T-helper 2 cell treated with Interferon-gamma antibody and Interleukin-4, amounts not matched to agents 5 μg/mL and 100 μg/mL, for 36 hours (primary cell): Measurements from ENCODE around the gene ASS1.

Experiments used
- DNase-seq: peaks from one replicate; pipeline ENCODE4 v3.0.0; 2021; ENCODE audit warnings: low spot score
- H3K27ac Mint-ChIP-seq: one replicate; pipeline ENCODE4 v1.8.0; 2021; ENCODE audit warnings: mild to moderate bottlenecking, mixed read lengths
- H3K27me3 Mint-ChIP-seq: one replicate; pipeline ENCODE4 v1.8.0; 2021; ENCODE audit warnings: low read depth, mixed read lengths
- H3K36me3 Mint-ChIP-seq: one replicate; pipeline ENCODE4 v1.8.0; 2021; ENCODE audit warnings: low read depth, mixed read lengths
- H3K4me1 Mint-ChIP-seq: one replicate; pipeline ENCODE4 v1.8.0; 2021; ENCODE audit warnings: low read depth, mixed read lengths
- H3K4me3 Mint-ChIP-seq: one replicate; pipeline ENCODE4 v1.8.0; 2022; ENCODE audit warnings: mild to moderate bottlenecking, moderate library complexity, mixed read lengths
- H3K9me3 Mint-ChIP-seq: one replicate; pipeline ENCODE4 v1.8.0; 2021; ENCODE audit warnings: mixed read lengths

The ASS1 gene

GRCh38 chr9:130518943-130519799 lies 74.4 kb downstream of the ASS1 start:
- Mint-ChIP-seq H3K27me3 (no peaks in the 10 kb centered on the region), H3K36me3 (no peaks in the 10 kb centered on the region), H3K9me3 (no peaks in the 10 kb centered on the region), H3K4me3 (no peak overlapping the region), H3K27ac (no peak overlapping the region), H3K4me1 (no peaks in the 10 kb centered on the region)
- DNase-seq: no peak

- Mint-ChIP-seq H3K36me3 (no peaks in the 10 kb centered on the region), H3K9me3 (no peaks in the 10 kb centered on the region), H3K4me1 (no peaks in the 10 kb centered on the region), H3K27me3 (no peaks in the 10 kb centered on the region), H3K27ac (no peak overlapping the region), H3K4me3 (no peak overlapping the region)
- DNase-seq: no peak
Measured at GRCh38 chr9:130519927-130520326, 75.2 kb downstream of the ASS1 start.

GRCh38 chr9:130521715-130522114 lies 77.0 kb downstream of the ASS1 start:
- H3K4me3 Mint-ChIP-seq: no peak overlapping the region
- no peaks in the 10 kb centered on the region for H3K4me1 Mint-ChIP-seq
- H3K9me3 Mint-ChIP-seq: no peaks in the 10 kb centered on the region
- no peaks in the 10 kb centered on the region for H3K27me3 Mint-ChIP-seq
- DNase-seq: no peak
- no peak overlapping the region for H3K27ac Mint-ChIP-seq
- no peaks in the 10 kb centered on the region for H3K36me3 Mint-ChIP-seq

GRCh38 chr9:130522233-130522808 lies 77.6 kb downstream of the ASS1 start:
- no peaks in the 10 kb centered on the region for H3K4me1 Mint-ChIP-seq
- no peak overlapping the region for H3K27ac Mint-ChIP-seq
- no peak overlapping the region for H3K4me3 Mint-ChIP-seq
- DNase-seq: no peak
- no peaks in the 10 kb centered on the region for H3K36me3 Mint-ChIP-seq
- H3K9me3 Mint-ChIP-seq: no peaks in the 10 kb centered on the region
- H3K27me3 Mint-ChIP-seq: no peaks in the 10 kb centered on the region

GRCh38 chr9:130523921-130524320 lies 79.2 kb downstream of the ASS1 start:
- no peaks in the 10 kb centered on the region for H3K4me1 Mint-ChIP-seq
- H3K27ac Mint-ChIP-seq: no peak overlapping the region
- DNase-seq: no peak
- no peaks in the 10 kb centered on the region for H3K9me3 Mint-ChIP-seq
- no peaks in the 10 kb centered on the region for H3K36me3 Mint-ChIP-seq
- no peaks in the 10 kb centered on the region for H3K27me3 Mint-ChIP-seq
- H3K4me3 Mint-ChIP-seq: no peak overlapping the region

GRCh38 chr9:130526193-130526853 lies 81.6 kb downstream of the ASS1 start:
- no peak for DNase-seq
- peaks cover 3% of the 10 kb centered on the region for H3K27me3 Mint-ChIP-seq
- no peak overlapping the region for H3K27ac Mint-ChIP-seq
- no peaks in the 10 kb centered on the region for H3K36me3 Mint-ChIP-seq
- H3K4me1 Mint-ChIP-seq: no peaks in the 10 kb centered on the region
- H3K4me3 Mint-ChIP-seq: no peak overlapping the region
- no peaks in the 10 kb centered on the region for H3K9me3 Mint-ChIP-seq

GRCh38 chr9:130526854-130527650 lies 82.3 kb downstream of the ASS1 start:
- H3K36me3 Mint-ChIP-seq: no peaks in the 10 kb centered on the region
- peaks cover 3% of the 10 kb centered on the region for H3K27me3 Mint-ChIP-seq
- no peak for DNase-seq
- no peaks in the 10 kb centered on the region for H3K9me3 Mint-ChIP-seq
- no peak overlapping the region for H3K27ac Mint-ChIP-seq
- no peaks in the 10 kb centered on the region for H3K4me1 Mint-ChIP-seq
- no peak overlapping the region for H3K4me3 Mint-ChIP-seq

- no peak overlapping the region for H3K4me3 Mint-ChIP-seq
- no peak overlapping the region for H3K27ac Mint-ChIP-seq
- no peaks in the 10 kb centered on the region for H3K9me3 Mint-ChIP-seq
- no peak for DNase-seq
- peaks cover 3% of the 10 kb centered on the region for H3K27me3 Mint-ChIP-seq
- no peaks in the 10 kb centered on the region for H3K36me3 Mint-ChIP-seq
- no peaks in the 10 kb centered on the region for H3K4me1 Mint-ChIP-seq
Measured at GRCh38 chr9:130527651-130528310, 83.0 kb downstream of the ASS1 start.

- Mint-ChIP-seq H3K4me3 (no peak overlapping the region), H3K27ac (no peak overlapping the region), H3K27me3 (peaks cover 3% of the 10 kb centered on the region), H3K9me3 (no peaks in the 10 kb centered on the region), H3K36me3 (no peaks in the 10 kb centered on the region), H3K4me1 (no peaks in the 10 kb centered on the region)
- no peak for DNase-seq
Measured at GRCh38 chr9:130528674-130529073, 83.9 kb downstream of the ASS1 start.

GRCh38 chr9:130530938-130531337 lies 86.2 kb downstream of the ASS1 start:
- Mint-ChIP-seq H3K9me3 (no peaks in the 10 kb centered on the region), H3K4me1 (no peaks in the 10 kb centered on the region), H3K4me3 (no peak overlapping the region), H3K36me3 (no peaks in the 10 kb centered on the region), H3K27ac (no peak overlapping the region), H3K27me3 (peaks cover 18% of the 10 kb centered on the region)
- DNase-seq: no peak

- H3K27ac Mint-ChIP-seq: no peak overlapping the region
- no peak overlapping the region for H3K4me3 Mint-ChIP-seq
- H3K36me3 Mint-ChIP-seq: no peaks in the 10 kb centered on the region
- H3K4me1 Mint-ChIP-seq: no peaks in the 10 kb centered on the region
- DNase-seq: no peak
- H3K27me3 Mint-ChIP-seq: peaks cover 22% of the 10 kb centered on the region
- H3K9me3 Mint-ChIP-seq: no peaks in the 10 kb centered on the region
Measured at GRCh38 chr9:130531670-130532069, 86.9 kb downstream of the ASS1 start.

GRCh38 chr9:130532426-130533080 lies 87.8 kb downstream of the ASS1 start:
- H3K9me3 Mint-ChIP-seq: no peaks in the 10 kb centered on the region
- H3K4me3 Mint-ChIP-seq: no peak overlapping the region
- H3K27ac Mint-ChIP-seq: no peak overlapping the region
- H3K36me3 Mint-ChIP-seq: no peaks in the 10 kb centered on the region
- DNase-seq: no peak
- no peaks in the 10 kb centered on the region for H3K4me1 Mint-ChIP-seq
- H3K27me3 Mint-ChIP-seq: peaks cover 29% of the 10 kb centered on the region
